GM15510 (cell line): ENCODE measurements around the gene ALS2CL.

Experiments used
- POLR2A ChIP-seq: IDR thresholded peaks from 3 replicates; pipeline ENCODE4 v1.6.1; 2011; ENCODE audit warnings: borderline replicate concordance; ENCODE audit not compliant: insufficient read length; ENCODE audit errors: extremely low read depth

The ALS2CL gene

DNA sequence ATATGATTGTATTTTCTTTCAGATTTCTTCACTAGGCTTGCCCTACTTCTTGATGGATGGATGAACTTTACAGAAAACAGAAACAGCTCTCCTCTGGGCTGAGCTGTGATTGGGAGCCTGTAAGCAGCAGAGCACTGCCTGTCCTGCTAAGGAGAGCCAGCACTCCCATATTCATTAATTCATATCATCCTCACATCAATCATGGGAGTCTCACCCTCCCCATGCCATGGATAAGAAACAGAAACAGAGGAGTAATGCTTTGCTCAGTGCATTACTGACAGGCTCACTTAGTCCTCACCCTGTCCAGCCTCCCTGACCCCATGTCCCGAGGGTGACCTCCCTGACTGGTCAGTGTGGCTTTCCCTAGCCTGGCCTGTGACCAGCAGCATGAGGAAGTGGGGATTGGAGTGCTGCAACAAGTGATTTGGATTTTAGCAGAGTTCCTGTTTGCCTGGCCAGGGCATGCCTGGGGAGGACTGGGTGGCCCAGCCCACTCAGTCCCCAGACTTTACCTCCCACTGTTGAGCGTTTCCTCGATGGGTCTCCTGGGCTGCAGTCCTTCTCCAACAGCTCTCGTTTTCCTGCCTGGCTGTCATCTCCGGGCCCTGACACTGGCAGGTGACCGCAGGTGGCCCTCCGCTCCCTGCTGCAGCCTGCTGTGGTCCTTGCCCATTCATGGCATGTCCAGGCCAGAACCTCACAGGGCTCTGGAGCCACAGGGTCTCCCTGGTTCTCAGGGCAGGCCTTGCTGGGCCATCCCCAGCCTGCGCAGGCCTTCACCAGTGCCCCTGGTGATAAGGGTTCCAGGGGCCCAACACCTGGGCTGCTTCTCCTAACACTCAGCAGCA, 6.4 kb upstream of the ALS2CL start:
- TF ChIP-seq POLR2A = no peak

DNA sequence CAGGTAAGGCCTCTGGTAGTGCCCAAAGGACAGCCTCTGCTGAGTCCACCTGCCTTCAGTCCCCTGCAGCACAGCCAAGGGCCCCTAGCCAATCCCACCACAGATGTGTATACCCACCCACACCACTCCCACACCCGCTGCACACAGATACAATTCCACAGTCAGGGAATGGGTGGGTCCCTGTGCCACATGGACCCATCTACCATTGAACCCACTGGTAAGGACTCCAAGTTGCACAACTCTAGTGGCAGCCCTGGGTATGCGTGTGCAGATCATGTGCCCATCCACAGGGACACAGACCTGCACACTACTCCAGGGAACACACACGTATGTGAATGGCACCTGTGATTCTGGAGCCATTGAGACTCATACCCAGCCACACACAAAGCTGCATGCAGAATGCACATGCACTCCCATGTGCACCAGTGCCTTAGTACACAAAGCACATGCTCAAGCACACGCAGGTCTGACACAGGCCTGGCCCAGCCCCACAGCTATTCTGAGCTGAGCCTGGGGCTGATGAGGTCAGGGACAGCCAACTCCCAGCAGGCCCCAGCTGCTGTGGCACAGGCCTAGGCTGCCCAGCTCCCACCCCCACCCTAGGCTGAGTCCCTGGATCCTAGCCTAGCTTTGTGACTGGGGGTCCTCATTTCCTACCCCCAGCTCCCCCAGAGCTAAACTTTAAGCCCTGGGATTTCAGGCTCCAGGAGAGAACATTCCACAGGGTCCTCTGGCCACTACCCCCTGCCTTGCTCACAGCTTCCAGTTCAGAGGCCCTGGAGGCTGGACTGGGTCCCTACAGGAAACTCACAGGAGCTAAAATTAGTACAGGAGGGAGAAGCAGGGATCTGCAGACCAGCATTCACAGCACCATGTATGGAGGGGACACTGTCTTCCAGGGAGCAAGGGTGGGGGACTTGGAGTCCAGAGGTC, 2.7 kb upstream of the ALS2CL start:
- no peak for TF ChIP-seq POLR2A

DNA sequence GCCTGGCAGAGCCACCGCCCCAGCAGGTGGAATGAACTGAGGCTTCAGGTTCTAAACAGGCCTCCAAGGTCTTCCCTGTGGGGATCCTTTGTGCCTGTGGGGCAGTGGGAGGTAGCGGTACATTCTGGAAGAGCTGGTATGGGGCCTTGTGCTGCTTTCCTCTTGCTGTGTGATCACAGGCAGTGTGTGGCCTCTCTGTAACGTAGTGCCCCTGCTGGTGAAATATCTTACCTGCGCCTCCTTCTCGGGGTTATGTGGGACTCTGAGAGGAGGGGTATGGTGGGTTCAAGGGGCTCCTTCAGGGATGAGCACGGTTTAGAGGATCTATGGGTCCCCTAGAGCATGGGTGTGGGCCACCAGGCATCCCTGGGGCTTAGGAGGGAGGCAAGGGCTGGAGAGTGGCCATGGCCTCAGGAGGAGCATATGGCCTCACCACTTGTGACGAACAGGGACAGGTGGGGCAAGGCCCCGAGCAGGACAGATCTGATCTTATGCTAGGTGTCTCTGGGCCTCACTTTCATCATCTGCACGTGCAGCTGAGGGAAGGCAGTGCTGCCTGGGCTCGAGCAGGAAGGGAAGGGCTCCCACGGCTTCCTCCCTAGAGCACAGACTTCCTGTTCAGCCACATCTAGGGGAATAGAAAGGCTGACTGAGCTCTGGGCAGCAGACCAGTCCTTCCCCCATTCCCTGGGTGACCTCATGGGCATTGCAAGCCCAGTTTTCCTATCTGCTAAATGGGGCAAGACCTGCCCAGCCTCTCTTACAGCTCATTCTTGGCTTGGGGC, 1.9 kb upstream of the ALS2CL start:
- TF ChIP-seq POLR2A = no peak

DNA sequence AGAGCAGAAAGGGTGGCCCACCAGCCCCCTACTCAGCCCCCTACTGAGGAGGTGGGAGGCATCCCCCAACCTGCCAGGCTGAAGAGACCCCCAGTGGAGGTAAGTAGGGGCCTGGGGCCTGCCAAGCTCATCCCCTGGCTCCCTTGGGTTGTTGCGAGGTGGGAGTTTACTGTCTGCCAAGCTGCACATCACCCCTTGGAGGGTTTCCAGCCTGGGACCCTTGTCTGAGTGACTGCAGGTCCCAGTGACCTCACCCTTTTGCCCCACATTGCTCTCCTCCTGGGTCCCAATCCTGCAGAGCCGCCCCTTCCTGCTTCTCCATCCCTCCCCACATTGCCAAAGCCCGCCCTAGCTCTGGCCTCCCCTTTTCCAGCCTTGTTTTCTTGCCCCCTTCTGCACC, 1.0 kb upstream of the ALS2CL start:
- TF ChIP-seq POLR2A = no peak

DNA sequence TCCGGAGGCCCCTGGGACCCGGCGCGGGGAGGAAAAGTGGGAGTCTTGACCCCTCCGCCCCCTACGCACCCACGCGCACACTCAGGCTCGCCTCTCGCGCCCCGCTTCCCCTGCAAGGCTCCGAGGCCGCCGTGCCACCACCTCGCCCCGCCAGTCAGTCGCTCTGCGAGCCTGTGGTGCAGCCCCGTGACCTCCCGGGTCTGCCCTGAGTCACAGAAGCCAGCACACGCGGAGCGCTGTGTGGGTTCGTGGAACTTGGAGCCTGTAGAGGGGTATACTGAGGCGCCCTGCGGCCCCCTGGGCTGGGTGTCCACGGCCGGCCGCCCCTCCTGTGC, 380 bp upstream of the ALS2CL start:
- no peak for TF ChIP-seq POLR2A

DNA sequence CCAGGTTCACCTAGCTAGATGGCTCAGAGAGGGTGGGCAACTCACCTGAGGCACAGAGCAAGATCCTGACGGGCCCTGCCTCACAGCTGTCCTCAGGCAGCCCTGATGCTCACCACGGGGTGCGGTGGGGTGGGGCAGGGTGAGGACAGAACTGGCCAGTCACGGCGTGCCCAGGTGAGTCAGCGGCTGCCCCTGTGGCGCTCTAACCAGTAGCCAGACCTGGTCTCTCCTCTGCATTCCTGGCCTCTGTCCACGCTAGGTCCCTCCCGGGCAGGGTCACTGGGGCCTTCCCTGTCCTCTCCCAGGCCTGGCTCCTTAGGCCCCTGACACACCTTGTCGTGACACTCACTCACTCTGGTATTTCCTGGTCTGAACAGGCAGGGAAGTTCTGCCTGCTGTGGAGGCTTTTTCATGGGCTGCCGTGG, 901 bp downstream of the ALS2CL start:
- TF ChIP-seq POLR2A = no peak

DNA sequence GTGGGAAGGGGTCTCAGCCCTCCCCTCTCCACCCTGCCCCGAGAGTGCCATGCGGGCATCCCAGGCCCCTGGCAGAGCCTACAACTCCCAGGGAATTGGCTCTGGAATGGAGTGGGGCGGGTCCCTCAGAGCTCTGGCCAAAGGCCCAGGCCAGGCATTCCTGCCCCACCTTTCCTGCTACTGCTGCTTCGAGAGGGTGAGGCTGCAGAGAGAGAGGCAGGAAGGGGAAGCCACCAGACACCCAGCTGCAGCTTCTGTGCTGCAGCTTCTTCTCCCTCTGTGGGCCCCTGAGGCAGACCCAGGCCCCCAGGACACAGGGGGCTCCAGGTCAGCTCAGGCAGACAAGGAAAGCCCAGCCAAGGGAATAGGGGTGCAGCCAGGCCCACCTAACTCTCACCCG, 2.7 kb downstream of the ALS2CL start:
- no peak for TF ChIP-seq POLR2A

DNA sequence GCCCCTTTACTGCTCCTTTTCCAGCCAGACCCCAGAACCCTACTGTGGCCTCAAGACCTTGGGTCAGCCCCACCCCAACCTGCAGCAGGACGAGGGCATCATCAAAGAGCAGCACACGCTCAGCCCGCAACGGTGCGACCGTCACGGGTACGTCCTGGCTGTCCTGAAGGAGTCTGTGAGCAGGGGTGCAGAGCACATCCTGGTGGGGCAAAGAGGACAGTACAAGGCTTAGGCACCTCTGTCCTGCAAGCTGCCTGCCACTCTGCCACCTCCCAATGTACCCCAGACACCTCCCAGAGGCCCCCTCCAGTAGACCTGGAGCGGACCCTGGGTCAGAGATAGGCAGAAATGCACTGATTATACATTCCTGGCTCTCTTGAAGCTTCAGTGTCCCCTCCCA, 8.0 kb downstream of the ALS2CL start:
- no peak for TF ChIP-seq POLR2A

DNA sequence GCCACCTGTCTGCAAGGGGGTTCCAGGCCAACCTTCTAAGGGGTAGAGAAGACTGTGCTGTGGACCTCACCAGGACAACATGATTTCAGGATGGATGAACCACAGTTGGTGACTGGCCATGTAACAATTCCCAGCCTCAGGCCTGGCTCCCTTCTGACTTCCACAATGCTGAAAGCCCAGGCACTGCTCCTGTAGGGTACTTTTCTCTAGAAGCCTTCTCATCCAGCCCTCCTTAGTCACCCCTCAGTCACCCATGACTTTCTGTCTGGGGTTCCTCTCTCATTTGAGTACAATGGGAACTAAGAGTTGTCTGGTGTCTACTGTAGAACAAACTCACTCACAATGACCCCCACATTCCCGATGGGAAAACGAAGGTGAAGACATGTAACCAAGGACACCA, 8.6 kb downstream of the ALS2CL start:
- TF ChIP-seq POLR2A = no peak

DNA sequence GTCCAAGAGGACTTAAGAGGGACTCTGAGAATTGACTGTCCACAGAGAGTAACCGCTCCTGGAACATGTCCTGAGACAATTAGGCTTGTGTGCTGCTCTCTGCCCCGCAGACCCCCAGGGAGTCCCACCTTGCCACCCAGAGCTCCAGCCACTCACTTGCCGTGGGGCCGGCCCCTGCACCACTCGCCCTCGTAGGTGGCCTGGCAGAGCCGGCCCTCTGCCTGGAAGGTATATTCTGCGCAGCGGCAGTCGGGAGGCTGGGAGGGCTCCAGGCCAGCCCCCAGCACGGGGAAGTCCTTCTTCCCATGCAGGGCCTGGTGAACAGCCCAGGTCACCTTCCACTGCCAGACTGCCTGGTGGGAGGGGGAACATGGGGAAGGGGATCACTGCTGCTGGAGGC, 10.5 kb downstream of the ALS2CL start:
- no peak for TF ChIP-seq POLR2A

DNA sequence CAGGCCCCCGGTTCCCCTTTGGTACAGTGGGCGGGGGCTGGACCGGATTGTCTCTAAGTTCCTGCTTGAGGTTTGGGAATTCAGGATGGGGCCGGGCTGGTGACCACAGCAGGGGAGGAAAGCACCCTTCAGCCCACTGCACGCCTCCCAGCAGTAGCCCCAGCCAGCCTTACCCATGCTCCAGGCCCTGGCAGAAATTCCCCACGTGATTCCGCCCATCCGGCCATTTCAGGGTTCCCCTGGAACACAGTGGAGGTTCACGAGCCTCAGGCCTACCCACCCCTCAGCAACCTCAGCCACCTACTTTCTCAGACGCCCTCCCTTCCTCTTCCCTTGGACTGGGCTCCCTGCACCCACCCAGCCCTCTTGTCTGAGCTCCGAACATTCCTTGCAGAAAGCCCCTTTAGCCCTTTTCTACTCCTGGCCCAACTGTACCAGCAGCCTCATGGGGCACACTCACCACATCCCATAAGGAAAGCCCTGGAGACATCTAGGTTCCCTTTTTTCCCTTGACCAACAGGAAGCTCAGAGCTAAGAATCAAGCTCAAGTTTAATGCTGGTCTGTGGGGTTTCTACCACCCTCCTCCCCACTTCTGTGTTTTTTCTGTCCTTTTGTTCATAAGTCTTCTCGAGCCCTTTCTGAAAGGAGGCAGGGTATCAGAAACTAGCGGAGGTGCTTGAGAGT, 11.5 kb downstream of the ALS2CL start:
- TF ChIP-seq POLR2A = no peak

DNA sequence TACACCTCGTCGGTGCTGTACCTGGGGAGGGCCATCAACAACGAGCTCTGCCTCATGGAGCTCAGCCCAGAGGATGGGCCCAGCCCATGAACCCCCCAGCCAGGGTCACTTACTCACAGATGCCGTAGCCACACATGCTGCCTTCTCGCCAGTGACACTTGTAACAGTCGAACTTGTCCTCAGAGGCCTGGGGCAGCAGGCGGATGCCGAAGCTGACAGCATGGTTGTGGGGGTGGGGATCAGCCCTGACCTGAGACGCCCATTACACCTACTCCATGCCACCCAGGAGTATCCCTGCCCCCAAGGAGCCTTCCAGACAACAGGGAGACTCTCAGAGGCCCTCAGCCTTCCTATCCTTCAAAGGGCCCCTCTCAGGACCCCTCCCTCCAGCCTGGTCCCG, 12.1 kb downstream of the ALS2CL start:
- no peak for TF ChIP-seq POLR2A

DNA sequence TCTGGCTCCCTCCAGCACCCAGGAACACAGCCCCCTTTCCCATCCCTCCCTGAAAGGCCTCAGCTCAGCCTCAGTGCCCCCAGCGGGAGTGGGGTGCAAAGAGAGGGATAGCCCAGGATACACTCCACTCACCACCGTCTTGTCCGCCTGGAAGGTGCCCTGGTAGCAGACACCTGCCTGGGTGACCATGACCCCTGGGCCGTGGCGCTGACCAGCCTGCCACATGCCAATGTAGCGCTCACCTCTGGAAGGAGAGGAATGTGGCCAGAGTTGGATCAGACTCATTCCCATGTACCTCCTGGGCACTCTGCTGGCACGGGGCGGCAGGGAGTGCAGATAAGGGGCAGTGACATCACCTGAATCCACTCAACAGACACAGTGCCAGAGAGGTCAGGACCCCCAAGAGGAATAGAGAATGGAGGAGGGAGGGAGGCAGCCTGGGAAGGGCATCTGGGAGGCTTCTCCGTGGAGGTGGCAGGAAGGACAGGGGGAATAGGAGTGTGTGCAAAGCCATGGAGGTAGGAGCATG, 13.1 kb downstream of the ALS2CL start:
- TF ChIP-seq POLR2A = no peak

DNA sequence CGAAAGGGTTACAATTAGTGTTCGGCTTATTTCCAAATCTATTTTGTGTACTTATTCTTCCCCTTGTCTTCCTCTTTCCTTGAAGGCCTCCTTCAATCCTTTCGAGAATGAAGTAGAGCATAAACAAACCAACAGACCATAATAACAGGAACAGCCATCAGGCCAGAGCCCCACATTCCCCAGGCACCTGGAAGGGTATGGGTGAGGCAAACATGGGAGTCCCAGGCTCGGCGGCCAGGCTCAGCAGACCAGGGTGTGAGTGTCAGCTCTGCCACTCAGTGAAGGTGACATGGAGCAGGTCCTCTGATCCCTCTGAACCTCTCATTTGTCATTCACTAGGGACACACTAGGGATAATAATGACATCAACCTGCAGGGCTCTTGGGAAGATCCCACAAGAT, 13.8 kb downstream of the ALS2CL start:
- no peak for TF ChIP-seq POLR2A

DNA sequence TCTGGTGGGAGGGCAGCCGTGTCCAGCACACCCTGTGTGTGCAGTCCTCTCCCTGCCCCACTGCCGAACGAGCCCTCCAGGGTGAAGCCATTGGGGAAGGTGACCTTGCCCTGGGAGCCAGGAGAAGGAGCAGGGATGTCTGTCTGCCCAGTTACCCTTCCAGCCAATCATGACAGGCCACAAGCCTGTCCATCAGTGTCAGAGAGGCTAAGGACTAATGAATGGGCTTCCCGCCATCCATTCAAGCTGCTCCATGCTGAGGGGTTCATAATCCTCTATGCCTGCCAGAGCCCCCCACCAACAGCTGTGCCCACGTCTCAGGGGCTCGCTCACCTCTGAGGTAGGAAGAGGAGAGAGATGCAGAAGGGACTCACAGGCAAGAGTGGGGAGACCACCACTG, 15.2 kb downstream of the ALS2CL start:
- no peak for TF ChIP-seq POLR2A

DNA sequence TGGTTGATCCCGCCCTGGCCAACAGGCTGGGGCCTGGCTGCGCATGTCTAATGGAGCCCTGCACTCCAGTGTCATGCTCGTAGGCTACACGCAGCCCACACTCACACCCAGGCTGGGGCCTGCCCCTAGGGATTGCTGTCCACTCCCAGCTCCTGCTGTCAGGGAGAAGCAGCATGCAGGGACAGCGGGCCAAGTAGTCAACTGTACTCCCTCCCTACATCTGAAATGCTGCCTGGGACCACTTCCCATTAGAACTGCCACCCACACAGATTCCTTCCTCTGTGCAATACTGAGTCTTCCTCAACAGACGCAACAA, 16.1 kb downstream of the ALS2CL start:
- TF ChIP-seq POLR2A = no peak
